IMR-90 (cell line): ENCODE data around the gene RAF1. TPM values are rescaled to one million over a fixed set of nuclear protein-coding genes. Genes with fewer than 3 reads are reported as not detected.

Experiments used
- ATAC-seq: fragments of 200-7000 bp; cut with Tn5 transposase; 2 replicates; pipeline ENCODE4 v1.9.1; 2020; ENCODE audit warnings: low read depth, mild to moderate bottlenecking, moderate library complexity
- BruUV-seq: library from RNA; stranded (reverse); fragments of 400-500 nt; replicated peaks from 2 replicates; lab custom pipeline; 2021; lab: Mats Ljungman, UMichigan
- CTCF ChIA-PET: fragments of 300-600 bp; formaldehyde crosslinking; extraction: SDS; loops from one replicate; lab custom pipeline; 2021; ENCODE audit warnings: antibody characterized with exemption; lab: Yijun Ruan, JAX
- POLR2A ChIA-PET: fragments of 300-600 bp; sonication (Branson Sonifier 250); formaldehyde crosslinking; loops from one replicate; lab custom pipeline; 2022; ENCODE audit warnings: antibody characterized with exemption; ENCODE audit not compliant: unreplicated experiment; lab: Charles Lee
- DNase-seq: peaks from one replicate; pipeline ENCODE4 v3.0.0; 2013
- H2AFZ ChIP-seq: replicated peaks from 2 replicates; pipeline ENCODE3; 2013; ENCODE audit warnings: low read length, mild to moderate bottlenecking; ENCODE audit not compliant: poor library complexity
- H2AK5ac ChIP-seq: 2 replicates; pipeline ENCODE4 v1.6.1; 2013; ENCODE audit warnings: low read depth, low read length, inconsistent platforms
- H2AK9ac ChIP-seq: replicated peaks from 2 replicates; pipeline ENCODE3; 2013; ENCODE audit warnings: mild to moderate bottlenecking, low read depth, low read length, moderate library complexity; ENCODE audit not compliant: poor library complexity
- H2BK120ac ChIP-seq: 2 replicates; pipeline ENCODE4 v1.6.1; 2013; ENCODE audit warnings: low read depth, low read length, inconsistent platforms
- H2BK15ac ChIP-seq: 3 replicates; pipeline ENCODE4 v1.6.1; 2013; ENCODE audit warnings: low read depth, low read length, inconsistent platforms
- H2BK20ac ChIP-seq: 2 replicates; pipeline ENCODE4 v1.6.1; 2013; ENCODE audit warnings: low read depth, mild to moderate bottlenecking, inconsistent platforms, low read length, moderate library complexity
- H2BK5ac ChIP-seq: 2 replicates; pipeline ENCODE4 v1.6.1; 2013; ENCODE audit warnings: mild to moderate bottlenecking, low read depth, low read length, inconsistent platforms; ENCODE audit not compliant: poor library complexity, severe bottlenecking
- H3K14ac ChIP-seq: replicated peaks from 2 replicates; pipeline ENCODE4 v1.6.1; 2013; ENCODE audit warnings: low read depth, low read length, inconsistent platforms
- H3K18ac ChIP-seq: 2 replicates; pipeline ENCODE4 v1.6.1; 2013; ENCODE audit warnings: low read depth, low read length, control low read depth
- H3K23ac ChIP-seq: 2 replicates; pipeline ENCODE4 v1.6.1; 2013; ENCODE audit warnings: low read depth, low read length, inconsistent platforms
- H3K27ac ChIP-seq: 2 replicates; pipeline ENCODE4 v1.5.1; 2013; ENCODE audit warnings: mild to moderate bottlenecking, control low read depth, low read length; ENCODE audit not compliant: insufficient read depth
- H3K27me3 ChIP-seq: 2 replicates; pipeline ENCODE4 v1.6.1; 2013; ENCODE audit warnings: low read length; ENCODE audit not compliant: control insufficient read depth, insufficient read depth
- H3K36me3 ChIP-seq: 2 replicates; pipeline ENCODE4 v1.6.1; 2013; ENCODE audit warnings: low read length, mixed read lengths; ENCODE audit not compliant: control insufficient read depth, insufficient read depth
- H3K4ac ChIP-seq: 2 replicates; pipeline ENCODE4 v1.6.1; 2013; ENCODE audit warnings: low read depth, low read length, inconsistent platforms
- H3K4me1 ChIP-seq: 2 replicates; pipeline ENCODE4 v1.6.1; 2013; ENCODE audit warnings: low read length, mixed read lengths; ENCODE audit not compliant: control insufficient read depth, insufficient read depth
- H3K4me2 ChIP-seq: 2 replicates; pipeline ENCODE4 v1.6.1; 2013; ENCODE audit warnings: low read depth, mild to moderate bottlenecking, control low read depth, low read length, moderate library complexity
- H3K4me3 ChIP-seq: 2 replicates; pipeline ENCODE4 v1.5.1; 2013; ENCODE audit warnings: low read depth, mild to moderate bottlenecking, control low read depth, low read length, moderate library complexity; ENCODE audit not compliant: insufficient read depth
- H3K56ac ChIP-seq: 2 replicates; pipeline ENCODE4 v1.6.1; 2013; ENCODE audit warnings: low read length, inconsistent platforms; ENCODE audit not compliant: insufficient read depth; ENCODE audit errors: extremely low read depth
- H3K79me1 ChIP-seq, 2 experiments: 2 replicates each; pipeline ENCODE4 v1.6.1; 2013; ENCODE audit warnings: low read length in 2 of 2, inconsistent platforms in 1 of 2, low read depth in 1 of 2
- H3K9ac ChIP-seq: 2 replicates; pipeline ENCODE4 v1.6.1; 2013; ENCODE audit warnings: low read depth, low read length, control low read depth
- H3K9me1 ChIP-seq: 2 replicates; pipeline ENCODE4 v1.6.1; 2013; ENCODE audit warnings: low read length, inconsistent platforms; ENCODE audit not compliant: insufficient read depth
- H3K9me3 ChIP-seq: 2 replicates; pipeline ENCODE4 v1.6.1; 2013; ENCODE audit warnings: low read length; ENCODE audit not compliant: control insufficient read depth, insufficient read depth
- H4K20me1 ChIP-seq: 2 replicates; pipeline ENCODE4 v1.6.1; 2013; ENCODE audit warnings: low read length, inconsistent platforms; ENCODE audit not compliant: insufficient read depth
- H4K5ac ChIP-seq: 2 replicates; pipeline ENCODE4 v1.6.1; 2013; ENCODE audit warnings: mild to moderate bottlenecking, low read depth, low read length, control low read depth
- H4K8ac ChIP-seq, 2 experiments: 2 replicates each; pipeline ENCODE4 v1.6.1; 2013; ENCODE audit warnings: low read depth in 2 of 2, low read length in 2 of 2, control low read depth in 1 of 2, inconsistent platforms in 1 of 2
- H4K91ac ChIP-seq: 2 replicates; pipeline ENCODE4 v1.6.1; 2013; ENCODE audit warnings: low read depth, low read length, inconsistent platforms; ENCODE audit not compliant: insufficient read depth
- CEBPB ChIP-seq: IDR thresholded peaks from 2 replicates; pipeline ENCODE4 v1.6.1; 2012; ENCODE audit warnings: low read depth, low read length, improper control_type of control experiment
- NFE2L2 ChIP-seq: fragments of 150-350 bp; IDR thresholded peaks from 2 replicates; pipeline ENCODE4 v1.6.1; 2016; ENCODE audit warnings: low read depth, mild to moderate bottlenecking, low read length
- WGBS, 2 experiments: methylation state at CpG; one replicate each; pipeline versions ENCODE4 v1.1.5 to v1.1.7; 2013; ENCODE audit warnings: missing lambda C conversion rate in 2 of 2; ENCODE audit not compliant: insufficient read length in 1 of 2; ENCODE audit errors: extremely low coverage in 2 of 2; 5-methylcytosine and 5-hydroxymethylcytosine counted together
- dilution Hi-C: fragments of 300-500 bp; cut with HindIII; formaldehyde crosslinking; loops from one replicate; pipeline ENCODE4 v1.14.3; 2018; ENCODE audit warnings: low sequenced_read_pairs; ENCODE audit not compliant: unreplicated experiment
- in situ Hi-C: fragments of 300-500 bp; cut with MboI; formaldehyde crosslinking; loops from 3 replicates; pipeline ENCODE4 v1.14.3; 2019; ENCODE audit warnings: low sequenced_read_pairs, inconsistent platforms, mixed read lengths
- intact Hi-C: fragments of 100-400 bp; cut with micrococcal nuclease; formaldehyde crosslinking; loops from 2 replicates; pipeline ENCODE4 v1.10.0; 2022
- polyA plus RNA-seq, 3 experiments: library from polyadenylated mRNA; depleted of rRNA; stranded (reverse); fragments of >200 nt; gene quantifications; 2 replicates each; pipeline ENCODE4 v1.2.3, GENCODE V29; 2012; ENCODE audit warnings: low replicate concordance in 1 of 3
- total RNA-seq: library from RNA; depleted of rRNA; stranded (reverse); fragments of >200 nt; gene quantifications from 2 replicates; pipeline ENCODE4 v1.2.3, GENCODE V29; 2012

Gene RAF1
- total and polyA plus RNA-seq, 2 of the 4 experiments (the other 2 are of a cell fraction), result 115 to 151 TPM

- Histone ChIP-seq H2AK9ac (no peak overlapping the region), H3K23ac (0 out of 2 replicates have a peak overlapping the region, but pooled peaks have one; percentile 43), H2BK20ac (0 out of 2 replicates have a peak overlapping the region, but pooled peaks have one; percentile 41), H2AFZ (peak overlapping the region; percentile 81), H3K4me3 (no peak overlapping the region), H4K5ac (peak overlapping the region; percentile 30), H3K4ac (no peak overlapping the region; the same call in 1 of the 2 replicates), H3K4me2 (no peak overlapping the region; the same call in 1 of the 2 replicates), H3K79me1 (no peaks in the 10 kb centered on the region; a peak in 1 of 4 replicates), H3K27me3 (no peaks in the 10 kb centered on the region), H4K20me1 (no peaks in the 10 kb centered on the region), H2AK5ac (peak overlapping the region; percentile 0; the same call in 1 of the 2 replicates), H3K9me3 (no peaks in the 10 kb centered on the region), H3K56ac (no peak overlapping the region), H4K8ac (peak overlapping the region; percentile 84 to 94; a peak in 3 of 4 replicates), H2BK15ac (peak overlapping the region; percentile 69; the same call in 1 of the 3 replicates), H3K18ac (peak overlapping the region; percentile 68), H3K14ac (peak overlapping the region; percentile 62), H3K27ac (no peak overlapping the region; the same call in 1 of the 2 replicates), H3K4me1 (peaks cover 6% of the 10 kb centered on the region), H3K9ac (no peak overlapping the region), H3K9me1 (peaks cover 5% of the 10 kb centered on the region; the same call in 1 of the 2 replicates), H2BK5ac (peak overlapping the region; percentile 70), H3K36me3 (no peaks in the 10 kb centered on the region), H2BK120ac (peak overlapping the region; percentile 44; the same call in 1 of the 2 replicates), H4K91ac (peak overlapping the region; percentile 53; the same call in 1 of the 2 replicates)
- POLR2A ChIA-PET, result no interaction called here
- DNase-seq (peak; percentile 78), ATAC-seq (peak; percentile 57)
- CTCF ChIA-PET, result no interaction called here
- BruUV-seq, result no TSS peak
- intact Hi-C loops (no loop called here), in situ Hi-C loops (no loop called here), dilution Hi-C loops (no loop called here)
- no peak for TF ChIP-seq NFE2L2
- TF ChIP-seq CEBPB, result peak; percentile 79
- WGBS, 2 experiments, result no CpG with 5 or more reads among the region's 1 CpG
These were observed 18.1 kb upstream of the RAF1 start for GRCh38 chr3:12681943-12682390.
